Trophoblast cell (in vitro differentiated cells and primary cell): Measurements from ENCODE around the gene RFX2.

Source experiments
- DNase-seq, 2 donors: peaks; one replicate each; pipeline ENCODE4 v3.0.0-alpha.2; 2016
- H2AFZ ChIP-seq: 2 replicates; pipeline ENCODE4 v1.6.1; 2013; ENCODE audit warnings: low read length, moderate library complexity, mild to moderate bottlenecking; ENCODE audit not compliant: insufficient read depth, poor library complexity
- H2AK5ac ChIP-seq: 2 replicates; pipeline ENCODE4 v1.6.1; 2013; ENCODE audit warnings: mild to moderate bottlenecking, low read length
- H2BK120ac ChIP-seq: 2 replicates; pipeline ENCODE4 v1.6.1; 2013; ENCODE audit warnings: low read length, mild to moderate bottlenecking, moderate library complexity; ENCODE audit not compliant: insufficient read depth, poor library complexity
- H2BK12ac ChIP-seq: 2 replicates; pipeline ENCODE4 v1.6.1; 2013; ENCODE audit warnings: mild to moderate bottlenecking, low read length, moderate library complexity
- H2BK5ac ChIP-seq: 2 replicates; pipeline ENCODE4 v1.6.1; 2013; ENCODE audit warnings: low read length, low read depth, moderate library complexity, mild to moderate bottlenecking; ENCODE audit not compliant: poor library complexity
- H3K14ac ChIP-seq: 2 replicates; pipeline ENCODE4 v1.6.1; 2013; ENCODE audit warnings: mild to moderate bottlenecking, low read length
- H3K18ac ChIP-seq: 2 replicates; pipeline ENCODE4 v1.6.1; 2013; ENCODE audit warnings: mild to moderate bottlenecking, low read length
- H3K23ac ChIP-seq: 2 replicates; pipeline ENCODE4 v1.6.1; 2013; ENCODE audit warnings: low read length
- H3K27ac ChIP-seq: 2 replicates; pipeline ENCODE4 v1.5.1; 2013; ENCODE audit warnings: low read depth, mild to moderate bottlenecking, inconsistent platforms, low read length, moderate library complexity
- H3K27me3 ChIP-seq: 2 replicates; pipeline ENCODE4 v1.6.1; 2013; ENCODE audit warnings: inconsistent platforms, mild to moderate bottlenecking, low read length, moderate library complexity; ENCODE audit not compliant: insufficient read depth
- H3K36me3 ChIP-seq, 2 experiments: 1 replicate in 1 of 2; 2 replicates in 1 of 2; pipeline ENCODE4 v1.6.1; 2013; ENCODE audit warnings: low read length in 2 of 2, mild to moderate bottlenecking in 2 of 2, moderate library complexity in 1 of 2; ENCODE audit not compliant: insufficient read depth in 2 of 2, control insufficient read depth in 1 of 2
- H3K4ac ChIP-seq: 2 replicates; pipeline ENCODE4 v1.6.1; 2013; ENCODE audit warnings: low read depth, mild to moderate bottlenecking, low read length, moderate library complexity
- H3K4me1 ChIP-seq, 2 experiments: 1 replicate in 1 of 2; 2 replicates in 1 of 2; pipeline ENCODE4 v1.6.1; 2013; ENCODE audit warnings: low read length in 2 of 2, mild to moderate bottlenecking in 2 of 2, moderate library complexity in 1 of 2; ENCODE audit not compliant: insufficient read depth in 2 of 2, control insufficient read depth in 1 of 2
- H3K4me2 ChIP-seq: 2 replicates; pipeline ENCODE4 v1.6.1; 2013; ENCODE audit warnings: inconsistent platforms, mild to moderate bottlenecking, low read length, moderate library complexity
- H3K4me3 ChIP-seq: 2 replicates; pipeline ENCODE4 v1.5.1; 2013; ENCODE audit warnings: mild to moderate bottlenecking, low read depth, low read length, inconsistent platforms
- H3K79me1 ChIP-seq: one replicate; pipeline ENCODE4 v1.6.1; 2013; ENCODE audit warnings: low read length
- H3K79me2 ChIP-seq: 2 replicates; pipeline ENCODE4 v1.6.1; 2013; ENCODE audit warnings: low read length, mild to moderate bottlenecking; ENCODE audit not compliant: control insufficient read depth, insufficient read depth, poor library complexity
- H3K9ac ChIP-seq: 2 replicates; pipeline ENCODE4 v1.6.1; 2013; ENCODE audit warnings: mild to moderate bottlenecking, low read length
- H3K9me3 ChIP-seq: 2 replicates; pipeline ENCODE4 v1.6.1; 2013; ENCODE audit warnings: low read depth, mild to moderate bottlenecking, control low read depth, inconsistent platforms, low read length; ENCODE audit not compliant: insufficient read depth
- H4K12ac ChIP-seq: 2 replicates; pipeline ENCODE4 v1.6.1; 2013; ENCODE audit warnings: low read depth, mild to moderate bottlenecking, low read length, moderate library complexity
- H4K8ac ChIP-seq: 2 replicates; pipeline ENCODE4 v1.6.1; 2013; ENCODE audit warnings: low read depth, mild to moderate bottlenecking, low read length, moderate library complexity
- H4K91ac ChIP-seq: one replicate; pipeline ENCODE4 v1.6.1; 2013; ENCODE audit warnings: low read depth, mild to moderate bottlenecking, low read length, moderate library complexity
- WGBS: extraction: QIAGEN DNeasy Blood & Tissue Kit; methylation state at CpG from one replicate; pipeline ENCODE4 v1.1.7; 2013; ENCODE audit warnings: missing lambda C conversion rate; ENCODE audit not compliant: insufficient read length, insufficient coverage; ENCODE audit errors: extremely low coverage; 5-methylcytosine and 5-hydroxymethylcytosine counted together

RFX2 gene

DNA sequence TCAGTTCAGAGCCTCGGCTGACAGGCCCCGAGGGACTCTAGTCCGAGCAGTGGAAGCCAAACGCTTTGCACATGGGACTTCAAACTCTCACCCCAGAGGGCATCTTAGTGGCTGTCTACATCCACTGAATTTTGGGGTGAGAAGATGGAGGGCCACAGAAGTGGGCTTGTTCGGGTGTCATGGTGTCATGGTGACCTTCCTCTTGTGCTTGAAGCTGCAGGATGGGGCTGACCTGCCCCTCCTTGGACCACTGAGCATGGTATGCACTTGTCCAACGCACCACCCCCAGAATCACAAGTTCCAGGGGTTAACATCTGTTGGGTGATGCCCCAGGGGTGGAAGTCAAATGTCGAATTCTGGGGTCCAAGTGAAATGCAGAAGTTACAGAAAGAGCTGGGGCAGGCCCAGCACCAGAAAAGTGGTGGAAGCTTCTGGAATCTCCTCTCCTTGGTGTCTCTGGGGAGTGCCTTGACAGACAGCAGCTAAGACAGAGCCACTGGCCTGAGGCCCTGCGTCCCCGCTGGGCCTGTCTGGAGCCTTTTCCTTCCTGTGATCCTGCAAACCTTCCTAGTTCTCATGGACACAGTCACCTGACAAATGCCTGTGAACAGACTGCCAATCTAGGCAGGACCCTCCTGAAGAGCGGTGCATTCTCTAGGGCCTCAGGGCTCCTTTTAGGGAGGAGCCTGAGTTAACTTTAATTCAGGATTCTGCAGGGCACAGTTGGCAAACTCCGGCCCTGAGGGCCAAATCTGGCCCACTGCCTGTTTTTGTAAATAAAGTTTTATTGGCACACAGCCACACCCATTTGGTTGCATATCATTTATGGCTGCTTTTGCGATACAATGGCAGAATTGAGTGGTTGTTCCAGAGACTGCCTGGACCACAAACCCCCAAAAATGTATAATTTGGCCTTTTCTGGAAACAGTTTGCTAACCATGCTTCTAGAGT is 67.2 kb downstream of the RFX2 start:
- no peak overlapping the region for H3K4ac ChIP-seq
- no peaks in the 10 kb centered on the region for H3K27me3 ChIP-seq
- H3K9ac ChIP-seq, result no peak overlapping the region
- H3K14ac ChIP-seq, result no peak overlapping the region
- no peak overlapping the region for H3K4me2 ChIP-seq
- no peak overlapping the region for H3K18ac ChIP-seq
- no peak overlapping the region for H4K8ac ChIP-seq
- no peak overlapping the region for H2AFZ ChIP-seq
- DNase-seq, result no peak
- no peak overlapping the region for H3K23ac ChIP-seq
- H4K91ac ChIP-seq, result no peak overlapping the region
- H3K4me1 ChIP-seq, result no peaks in the 10 kb centered on the region
- H2BK5ac ChIP-seq, result no peak overlapping the region
- peaks cover 2% of the 10 kb centered on the region for H3K9me3 ChIP-seq
- H3K27ac ChIP-seq, result no peak overlapping the region
- no peak overlapping the region for H2BK12ac ChIP-seq
- no peak overlapping the region for H3K4me3 ChIP-seq
- H3K79me2 ChIP-seq, result no peaks in the 10 kb centered on the region
- no peaks in the 10 kb centered on the region for H3K79me1 ChIP-seq
- H2AK5ac ChIP-seq, result no peak overlapping the region
- no peak overlapping the region for H2BK120ac ChIP-seq
- no peak overlapping the region for H4K12ac ChIP-seq
- no peaks in the 10 kb centered on the region for H3K36me3 ChIP-seq
- WGBS, result no CpG with 5 or more reads among the region's 12 CpGs

DNA sequence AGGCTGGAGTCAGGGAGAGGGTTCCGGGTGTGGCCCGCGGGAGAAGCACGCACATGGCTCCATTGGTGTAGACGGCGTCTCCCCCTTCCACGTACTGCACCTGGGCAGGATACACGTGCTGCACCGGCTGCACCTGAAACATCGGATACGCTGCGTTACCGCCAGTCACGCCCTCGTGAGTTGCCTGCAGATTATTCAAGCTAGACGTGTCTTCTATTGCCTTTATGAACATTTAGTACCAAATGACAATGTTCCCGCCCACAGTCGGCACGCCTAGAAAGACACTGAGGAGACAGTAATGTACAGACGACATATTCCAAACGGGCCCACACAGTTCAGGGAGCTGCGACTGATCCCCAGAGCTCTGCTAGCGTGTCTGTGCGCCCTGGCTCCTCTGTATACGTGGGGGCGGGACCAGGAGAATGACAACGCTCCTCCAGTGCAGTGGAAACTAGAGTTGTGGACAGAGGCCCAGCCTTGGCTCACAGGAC is 68.3 kb downstream of the RFX2 start:
- H3K23ac ChIP-seq, result no peak overlapping the region
- H3K4me2 ChIP-seq, result no peak overlapping the region
- no peak overlapping the region for H4K8ac ChIP-seq
- no peak overlapping the region for H3K4me3 ChIP-seq
- H3K4ac ChIP-seq, result no peak overlapping the region
- H2AK5ac ChIP-seq, result no peak overlapping the region
- H2AFZ ChIP-seq, result no peak overlapping the region
- H3K27me3 ChIP-seq, result no peaks in the 10 kb centered on the region
- H4K12ac ChIP-seq, result no peak overlapping the region
- H3K27ac ChIP-seq, result no peak overlapping the region
- H2BK12ac ChIP-seq, result no peak overlapping the region
- H3K79me2 ChIP-seq, result no peaks in the 10 kb centered on the region
- H3K9ac ChIP-seq, result no peak overlapping the region
- no peaks in the 10 kb centered on the region for H3K79me1 ChIP-seq
- no peak overlapping the region for H4K91ac ChIP-seq
- H2BK120ac ChIP-seq, result no peak overlapping the region
- no CpG with 5 or more reads among the region's 27 CpGs for WGBS
- no peak overlapping the region for H3K14ac ChIP-seq
- H3K4me1 ChIP-seq, result no peaks in the 10 kb centered on the region
- peaks cover 2% of the 10 kb centered on the region for H3K9me3 ChIP-seq
- DNase-seq, result no peak
- H3K18ac ChIP-seq, result no peak overlapping the region
- no peaks in the 10 kb centered on the region for H3K36me3 ChIP-seq
- H2BK5ac ChIP-seq, result no peak overlapping the region

DNA sequence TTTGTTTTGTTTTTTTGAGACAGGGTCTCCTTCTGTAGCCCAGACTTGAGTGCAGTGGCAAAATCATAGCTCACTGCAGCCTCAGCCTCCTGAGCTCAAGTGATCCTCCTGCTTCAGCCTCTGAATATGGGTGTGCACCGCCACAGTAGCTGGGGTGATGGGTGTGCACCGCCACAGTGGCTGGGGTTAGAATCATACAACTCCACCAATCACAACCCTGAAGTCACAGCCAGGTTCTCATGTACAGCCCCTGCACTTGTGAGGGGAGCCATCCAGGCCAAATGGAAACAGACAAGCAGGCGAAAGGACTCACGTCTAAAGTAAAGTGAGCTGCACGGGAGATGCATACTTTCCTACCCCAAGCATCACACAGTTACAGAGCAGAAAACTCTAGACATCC is 69.2 kb downstream of the RFX2 start:
- Histone ChIP-seq H2AFZ (no peak overlapping the region), H3K36me3 (no peaks in the 10 kb centered on the region), H4K8ac (no peak overlapping the region), H3K27me3 (no peaks in the 10 kb centered on the region), H4K12ac (no peak overlapping the region), H3K14ac (no peak overlapping the region), H2AK5ac (no peak overlapping the region), H3K4me2 (no peak overlapping the region), H3K79me2 (no peaks in the 10 kb centered on the region), H3K9me3 (peaks cover 4% of the 10 kb centered on the region), H3K18ac (no peak overlapping the region), H3K4ac (no peak overlapping the region), H3K4me1 (no peaks in the 10 kb centered on the region), H3K23ac (no peak overlapping the region), H2BK5ac (no peak overlapping the region), H3K4me3 (no peak overlapping the region), H3K27ac (no peak overlapping the region), H3K9ac (no peak overlapping the region), H4K91ac (no peak overlapping the region), H2BK12ac (no peak overlapping the region), H2BK120ac (no peak overlapping the region), H3K79me1 (no peaks in the 10 kb centered on the region)
- WGBS, result no CpG with 5 or more reads among the region's 5 CpGs
- no peak for DNase-seq

DNA sequence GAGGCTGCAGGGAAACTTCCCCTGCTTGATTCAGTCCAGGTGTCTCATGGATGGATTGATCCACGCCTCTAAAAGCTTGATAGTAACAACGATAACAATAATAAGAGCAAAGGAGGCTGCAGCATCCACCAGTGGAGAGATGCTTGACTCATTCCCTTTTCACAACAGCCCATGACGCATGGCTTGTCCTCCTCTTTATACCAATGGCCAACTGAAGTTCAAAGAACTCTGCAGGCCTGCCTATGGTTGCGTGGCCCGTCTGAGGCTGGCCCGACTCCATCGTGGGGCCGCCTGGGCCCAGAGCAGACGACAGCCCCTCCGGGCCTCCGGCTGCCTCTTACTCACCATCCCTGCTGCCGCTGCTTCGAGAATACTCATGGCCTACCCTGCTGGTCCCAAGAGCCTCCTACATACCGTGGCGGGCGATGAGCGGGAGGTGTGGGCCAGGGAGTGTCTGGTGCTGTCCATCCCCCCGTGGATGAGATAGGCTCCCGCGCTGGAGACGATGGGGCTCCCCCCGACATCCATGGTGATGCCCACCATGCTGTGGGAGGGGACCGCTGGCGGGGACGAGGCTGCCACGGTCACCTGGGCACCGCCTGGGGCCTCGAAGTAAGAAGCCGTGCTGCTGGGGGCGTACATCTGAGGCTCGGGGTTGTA is 70.6 kb downstream of the RFX2 start:
- Histone ChIP-seq H3K14ac (no peak overlapping the region), H2AFZ (no peak overlapping the region), H3K36me3 (no peaks in the 10 kb centered on the region), H2AK5ac (no peak overlapping the region), H2BK120ac (no peak overlapping the region), H4K91ac (no peak overlapping the region), H3K9ac (no peak overlapping the region), H3K23ac (no peak overlapping the region), H3K4me1 (no peaks in the 10 kb centered on the region), H3K27me3 (no peaks in the 10 kb centered on the region), H3K79me1 (no peaks in the 10 kb centered on the region), H3K27ac (no peak overlapping the region), H3K4me3 (peak overlapping the region; percentile 13), H4K8ac (no peak overlapping the region), H3K79me2 (no peaks in the 10 kb centered on the region), H3K4me2 (no peak overlapping the region), H3K18ac (no peak overlapping the region), H3K9me3 (peaks cover 3% of the 10 kb centered on the region), H2BK12ac (no peak overlapping the region), H2BK5ac (no peak overlapping the region), H4K12ac (no peak overlapping the region), H3K4ac (no peak overlapping the region)
- WGBS, result no CpG with 5 or more reads among the region's 31 CpGs
- no peak for DNase-seq
